Mucosa of stomach (tissue), 1 donor: ENCODE measurements around the gene LCN12.
"Not testable (repeated sequence)": the region's sequence is repeated elsewhere in the genome, so short reads cannot be mapped to it uniquely, and the experiment has no call there.

Experiments used
- H3K27me3 ChIP-seq: one replicate; pipeline ENCODE4 v1.7.0; 2013; ENCODE audit warnings: mild to moderate bottlenecking, low read length; ENCODE audit not compliant: control insufficient read depth, insufficient read depth
- H3K36me3 ChIP-seq: one replicate; pipeline ENCODE4 v1.7.0; 2013; ENCODE audit warnings: low read length; ENCODE audit not compliant: control insufficient read depth, insufficient read depth
- H3K4me1 ChIP-seq: one replicate; pipeline ENCODE4 v1.7.0; 2013; ENCODE audit warnings: mild to moderate bottlenecking, low read length; ENCODE audit not compliant: control insufficient read depth, insufficient read depth
- H3K4me3 ChIP-seq: one replicate; pipeline ENCODE4 v1.7.0; 2013; ENCODE audit warnings: low read length
- H3K9ac ChIP-seq: one replicate; pipeline ENCODE4 v1.7.0; 2013; ENCODE audit warnings: mild to moderate bottlenecking, low read length, moderate library complexity
- H3K9me3 ChIP-seq: one replicate; pipeline ENCODE4 v1.7.0; 2013; ENCODE audit warnings: mild to moderate bottlenecking, low read length, moderate library complexity; ENCODE audit not compliant: control insufficient read depth
- donor health status: Pancreatic carcinoma.

LCN12 gene

GRCh38 chr9:136996361-136997292, 44.6 kb downstream of the LCN12 start, which contains the start of gene CLIC3:
Gene CLIC3, minus strand, starts transcription at chr9:136996568. Its CDS starts 25 bp downstream, at chr9:136996543.
- no peaks in the 10 kb centered on the region for H3K36me3 ChIP-seq
- peaks cover 4% of the 10 kb centered on the region for H3K27me3 ChIP-seq
- H3K9me3 ChIP-seq: no peaks in the 10 kb centered on the region
- peak within 1 kb of the TSS; percentile 49 for H3K4me3 ChIP-seq
- H3K4me1 ChIP-seq: peaks cover 40% of the 10 kb centered on the region
- H3K9ac ChIP-seq: peak within 1 kb of the TSS; percentile 52

- no peaks in the 10 kb centered on the region for H3K36me3 ChIP-seq
- peaks cover 4% of the 10 kb centered on the region for H3K27me3 ChIP-seq
- peaks cover 40% of the 10 kb centered on the region for H3K4me1 ChIP-seq
- no peak overlapping the region for H3K4me3 ChIP-seq
- H3K9me3 ChIP-seq: no peaks in the 10 kb centered on the region
- H3K9ac ChIP-seq: no peak overlapping the region
Observed at GRCh38 chr9:136997371-136997770, 45.3 kb downstream of the LCN12 start.

- Histone ChIP-seq H3K36me3 (no peaks in the 10 kb centered on the region), H3K4me3 (no peak overlapping the region), H3K27me3 (peaks cover 4% of the 10 kb centered on the region), H3K9me3 (no peaks in the 10 kb centered on the region), H3K9ac (no peak overlapping the region), H3K4me1 (peaks cover 36% of the 10 kb centered on the region)
Observed at GRCh38 chr9:136997830-136998234, 45.8 kb downstream of the LCN12 start.

- H3K36me3 ChIP-seq: no peaks in the 10 kb centered on the region
- no peaks in the 10 kb centered on the region for H3K9me3 ChIP-seq
- peaks cover 4% of the 10 kb centered on the region for H3K27me3 ChIP-seq
- no peak overlapping the region for H3K9ac ChIP-seq
- peaks cover 23% of the 10 kb centered on the region for H3K4me1 ChIP-seq
- H3K4me3 ChIP-seq: no peak overlapping the region
Observed at GRCh38 chr9:137000177-137000930, 48.3 kb downstream of the LCN12 start.

- H3K36me3 ChIP-seq: no peaks in the 10 kb centered on the region
- no peak overlapping the region for H3K4me3 ChIP-seq
- peaks cover 4% of the 10 kb centered on the region for H3K27me3 ChIP-seq
- no peak overlapping the region for H3K9ac ChIP-seq
- H3K4me1 ChIP-seq: peaks cover 7% of the 10 kb centered on the region
- H3K9me3 ChIP-seq: no peaks in the 10 kb centered on the region
Observed at GRCh38 chr9:137001857-137002645, 50.0 kb downstream of the LCN12 start.

GRCh38 chr9:137002646-137003041, 50.6 kb downstream of the LCN12 start:
- Histone ChIP-seq H3K9ac (no peak overlapping the region), H3K27me3 (no peaks in the 10 kb centered on the region), H3K36me3 (no peaks in the 10 kb centered on the region), H3K9me3 (no peaks in the 10 kb centered on the region), H3K4me1 (peaks cover under 1% of the 10 kb centered on the region), H3K4me3 (no peak overlapping the region)

- not testable (repeated sequence) for H3K27me3 ChIP-seq, H3K9me3 ChIP-seq, H3K4me1 ChIP-seq, H3K36me3 ChIP-seq, H3K4me3 ChIP-seq, H3K9ac ChIP-seq
Observed at GRCh38 chr9:137004285-137004684, 52.2 kb downstream of the LCN12 start.
